GM19455 (cell line): ENCODE measurements around the gene CLCA1.

Source experiments
- ATAC-seq: cut with Tn5 transposase; IDR thresholded peaks from one replicate; pipeline ENCODE4 v1.9.1; 2021; ENCODE audit not compliant: unreplicated experiment

Gene CLCA1

GRCh38 chr1:86468501-86468977, at the start of gene CLCA1:
TSS of gene CLCA1 (plus strand) at chr1:86468927. CDS start at chr1:86468972, 45 bp downstream.
- no peak for ATAC-seq

DNA sequence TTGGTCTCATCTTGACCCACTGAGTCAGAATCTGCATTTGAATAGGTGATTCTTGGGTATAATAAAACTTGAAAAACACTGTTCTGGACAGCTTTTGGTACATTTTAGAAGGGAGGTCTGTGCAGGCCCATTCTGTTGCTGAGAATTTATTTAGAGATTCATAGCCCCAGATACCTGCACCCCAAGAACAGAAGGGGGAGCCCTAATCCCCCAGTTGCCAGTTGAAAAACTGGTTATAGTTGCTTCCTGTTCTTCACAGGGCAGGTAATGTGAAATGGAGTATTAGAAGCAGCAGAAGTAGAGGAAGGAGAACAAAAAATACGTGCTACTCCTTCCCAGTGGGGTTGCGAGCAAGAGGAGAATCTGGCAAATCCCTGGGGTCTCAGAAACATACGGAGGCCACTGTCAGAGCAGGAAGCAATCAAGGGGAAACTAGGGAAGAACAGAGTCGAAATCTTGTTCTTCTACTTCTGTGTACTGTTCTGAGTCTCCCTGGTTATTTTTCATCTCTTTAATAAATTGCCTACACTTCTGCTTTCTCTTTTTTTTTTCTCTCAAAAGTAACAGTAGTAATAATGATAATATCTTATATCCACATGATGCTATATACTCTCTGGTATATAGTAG, 49.3 kb upstream of the CLCA1 start:
- peak; percentile 86 for ATAC-seq

DNA sequence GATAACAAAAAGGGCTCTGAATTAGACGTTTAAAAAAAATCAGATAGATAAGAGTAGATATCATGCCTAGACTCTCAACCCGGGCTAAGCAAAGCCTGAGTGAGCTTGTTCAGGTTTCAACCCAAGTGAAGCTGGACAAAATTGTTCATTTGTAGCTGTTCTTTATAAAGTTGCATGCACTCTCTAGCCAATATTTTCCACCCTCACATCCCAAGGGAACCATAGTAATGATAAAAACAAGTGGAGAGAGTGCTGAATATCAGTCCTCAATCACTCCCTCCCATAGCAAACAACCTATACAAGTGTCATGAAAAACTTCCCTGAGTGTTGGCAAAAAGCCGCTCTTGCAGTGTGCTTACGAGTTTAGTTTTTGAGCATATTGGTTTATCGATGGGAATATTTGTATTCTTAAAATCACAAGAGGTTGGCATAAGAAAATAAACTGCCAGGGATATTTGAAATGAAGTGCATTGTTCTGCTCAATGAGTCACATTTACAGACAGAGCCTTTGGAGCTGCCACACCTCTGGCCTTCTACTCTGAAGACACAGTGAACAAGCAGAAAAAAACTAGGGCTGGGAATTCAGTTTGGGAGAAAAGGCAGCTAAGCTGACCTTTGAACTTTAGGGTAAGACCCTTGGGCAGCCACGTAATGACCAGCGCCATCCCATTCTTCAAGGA, 47.0 kb upstream of the CLCA1 start:
- no peak for ATAC-seq

- ATAC-seq, result no peak
These were observed 45.3 kb upstream of the CLCA1 start for GRCh38 chr1:86423473-86423872.

- ATAC-seq, result no peak
These were observed 44.9 kb upstream of the CLCA1 start, which contains the start of gene CLCA2 for GRCh38 chr1:86423873-86424272. TSS of gene CLCA2 (plus strand) at chr1:86424171. CDS start at chr1:86424248, 77 bp downstream.

DNA sequence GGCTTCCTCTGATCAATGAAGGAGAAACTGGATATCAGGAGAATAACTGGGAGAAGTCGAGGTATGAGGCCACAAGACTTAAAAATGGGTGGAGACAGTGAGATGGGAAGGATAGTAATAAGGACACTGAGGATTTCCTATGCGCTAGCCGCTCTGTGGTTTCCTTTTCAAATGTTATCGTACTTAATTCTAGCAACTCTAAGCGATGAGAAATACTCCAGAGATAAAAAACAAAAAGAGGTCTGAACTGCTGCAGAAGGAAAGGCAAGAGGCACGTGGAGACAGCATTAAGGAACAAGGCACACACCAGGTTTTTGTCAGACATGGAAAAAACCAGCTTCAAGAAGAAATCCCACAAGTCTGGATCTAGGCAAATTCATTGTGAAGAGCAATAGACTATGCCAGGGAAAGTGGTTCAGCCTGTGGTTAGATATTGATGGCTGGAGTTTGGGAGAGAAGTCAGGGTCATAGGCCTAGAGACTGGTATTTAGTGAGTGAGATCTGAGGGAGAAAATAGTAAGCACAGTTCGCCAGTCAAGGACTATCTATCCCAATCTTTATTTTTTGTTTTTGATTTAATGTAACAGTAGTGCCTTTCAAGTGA, 39.5 kb upstream of the CLCA1 start:
- ATAC-seq, result no peak

- no peak for ATAC-seq
These were observed 38.9 kb upstream of the CLCA1 start for GRCh38 chr1:86429835-86430234.

- no peak for ATAC-seq
These were observed 38.4 kb upstream of the CLCA1 start for GRCh38 chr1:86430376-86430775.

DNA sequence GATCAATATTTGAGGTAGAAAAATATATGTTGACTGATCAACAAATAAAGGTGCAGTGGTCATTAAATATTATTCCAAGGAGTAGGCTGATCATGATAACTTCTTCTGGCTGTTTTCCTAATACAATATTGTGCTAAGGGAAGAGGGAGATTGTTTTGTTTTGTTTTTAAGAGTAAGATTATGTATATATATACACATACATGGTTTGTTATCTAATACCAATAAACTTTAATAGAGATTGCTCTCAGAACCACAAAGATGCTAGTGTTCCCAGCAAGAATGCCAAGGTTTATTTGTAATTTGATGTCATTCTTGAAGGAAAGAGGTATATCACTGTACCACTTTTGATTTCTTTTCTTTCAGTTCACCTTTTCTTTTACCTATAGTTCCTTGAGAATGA, 34.7 kb upstream of the CLCA1 start:
- ATAC-seq, result no peak

- no peak for ATAC-seq
These were observed 33.4 kb upstream of the CLCA1 start for GRCh38 chr1:86435327-86435726.

- ATAC-seq, result no peak
These were observed 32.7 kb upstream of the CLCA1 start for GRCh38 chr1:86436041-86436440.

GRCh38 chr1:86441581-86441980, 27.1 kb upstream of the CLCA1 start:
- no peak for ATAC-seq

DNA sequence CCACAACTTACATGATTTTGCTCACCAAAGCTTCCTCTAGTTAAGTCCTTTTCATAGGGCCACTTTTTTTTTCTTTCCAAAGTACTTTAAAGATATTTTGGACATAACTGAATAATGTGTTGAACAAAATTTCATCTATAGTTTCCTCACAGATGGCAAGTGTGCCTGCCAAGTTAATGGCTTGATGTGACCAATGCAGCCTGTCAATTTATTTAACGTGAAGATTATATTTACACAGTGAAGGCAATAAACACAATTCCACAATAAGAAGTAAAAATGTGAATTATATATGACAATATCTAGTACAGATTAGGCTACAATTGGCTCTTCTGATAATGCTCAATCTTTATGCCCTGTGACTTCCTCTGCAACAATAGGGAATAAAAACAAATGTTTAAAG, 26.7 kb upstream of the CLCA1 start:
- ATAC-seq, result no peak

GRCh38 chr1:86445919-86446318, 22.8 kb upstream of the CLCA1 start:
- ATAC-seq, result no peak

- no peak for ATAC-seq
These were observed 21.4 kb upstream of the CLCA1 start for GRCh38 chr1:86447198-86447790.

GRCh38 chr1:86448670-86449069, 20.1 kb upstream of the CLCA1 start:
- ATAC-seq, result no peak

- no peak for ATAC-seq
These were observed 19.6 kb upstream of the CLCA1 start for GRCh38 chr1:86449103-86449502.

DNA sequence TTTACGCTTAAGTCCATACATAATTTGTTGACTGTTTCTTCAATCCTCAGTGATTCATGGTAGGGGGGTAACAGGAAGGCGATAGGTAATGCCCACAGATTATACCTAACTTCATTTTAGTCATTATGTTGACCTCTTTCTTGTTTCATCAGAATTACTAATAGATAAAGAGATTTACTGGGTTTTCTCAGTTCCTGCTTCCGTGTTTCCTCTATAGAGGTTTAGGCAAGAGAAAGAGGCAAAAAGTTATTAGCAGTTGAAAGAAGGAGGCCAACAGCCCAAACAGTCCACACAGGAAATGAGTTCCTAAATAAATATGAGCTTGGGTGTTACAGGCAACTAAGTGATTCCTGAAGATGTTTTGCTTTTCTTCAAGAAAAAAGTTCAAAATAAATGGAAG, 17.9 kb upstream of the CLCA1 start:
- no peak for ATAC-seq

DNA sequence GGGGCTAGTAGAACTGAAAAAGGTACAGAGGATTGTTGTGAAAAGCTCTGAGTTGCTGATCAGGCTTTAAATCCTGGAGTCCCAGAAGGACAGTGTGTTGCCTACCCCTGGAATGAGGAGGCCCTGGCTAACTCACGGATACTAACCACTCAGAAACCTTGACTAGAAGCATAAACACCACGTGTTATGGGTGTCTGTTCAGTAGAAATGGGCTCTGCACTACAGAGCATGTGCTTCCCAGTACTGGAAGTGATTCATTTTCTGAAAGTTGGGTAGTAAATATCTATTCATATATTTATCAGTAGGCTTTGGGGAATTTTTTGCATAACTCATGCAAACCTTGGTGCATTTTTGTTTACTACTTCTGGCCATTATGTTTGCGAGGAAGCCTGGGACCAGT, 15.1 kb upstream of the CLCA1 start:
- no peak for ATAC-seq

DNA sequence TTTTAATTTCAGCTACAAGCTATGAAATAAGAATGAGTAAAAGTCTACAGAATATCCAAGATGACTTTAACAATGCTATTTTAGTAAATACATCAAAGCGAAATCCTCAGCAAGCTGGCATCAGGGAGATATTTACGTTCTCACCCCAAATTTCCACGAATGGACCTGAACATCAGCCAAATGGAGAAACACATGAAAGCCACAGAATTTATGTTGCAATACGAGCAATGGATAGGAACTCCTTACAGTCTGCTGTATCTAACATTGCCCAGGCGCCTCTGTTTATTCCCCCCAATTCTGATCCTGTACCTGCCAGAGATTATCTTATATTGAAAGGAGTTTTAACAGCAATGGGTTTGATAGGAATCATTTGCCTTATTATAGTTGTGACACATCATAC, 13.7 kb upstream of the CLCA1 start:
- ATAC-seq, result no peak

DNA sequence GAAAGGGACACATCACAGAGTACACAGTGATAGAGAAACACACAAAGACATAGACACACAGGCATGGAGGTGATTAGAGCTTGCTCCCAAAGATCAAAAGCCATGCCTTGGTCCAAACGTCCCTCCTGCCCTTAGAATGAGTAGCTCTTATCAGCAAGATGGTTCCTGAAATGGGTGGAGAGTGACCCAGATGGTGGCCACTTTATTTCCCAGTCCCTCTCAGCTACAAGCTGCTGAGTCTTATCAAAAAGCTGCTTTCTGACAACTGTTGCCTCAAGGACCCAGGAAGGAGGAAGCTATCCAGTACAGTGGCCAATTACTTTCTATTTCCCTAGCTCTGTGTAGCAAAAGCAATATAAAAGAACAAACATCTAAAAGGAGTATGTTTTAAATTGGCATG, 7.7 kb upstream of the CLCA1 start:
- no peak for ATAC-seq

DNA sequence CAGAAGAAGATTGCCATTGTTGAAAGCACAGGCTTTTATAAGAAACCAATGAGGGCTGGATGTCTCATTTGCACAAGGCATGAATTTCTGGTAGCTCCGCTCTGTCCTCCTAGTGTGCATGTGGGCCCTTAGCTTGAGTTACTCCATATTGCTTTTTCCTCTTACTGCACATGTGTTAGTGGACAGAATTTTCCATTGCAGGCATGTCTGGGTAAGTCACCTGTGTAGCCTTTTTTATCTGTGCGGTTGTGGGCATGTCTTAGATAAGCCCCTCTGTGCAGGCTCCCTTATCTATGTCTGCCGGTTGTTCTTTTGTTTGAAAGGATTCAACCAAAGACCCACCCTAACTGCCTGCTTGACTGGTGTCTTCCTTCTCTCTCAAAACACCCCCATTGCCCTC, 7.2 kb upstream of the CLCA1 start:
- no peak for ATAC-seq
